Endodermal cell (in vitro differentiated cells): ENCODE data around the gene LHPP. TPM values are rescaled to one million over a fixed set of nuclear protein-coding genes. Genes with fewer than 3 reads are reported as not detected.

ENCODE experiments used
- DNase-seq: peaks from one replicate; pipeline ENCODE4 v3.0.0-alpha.2; 2017
- H3K27ac ChIP-seq: 2 replicates; pipeline ENCODE4 v1.5.1; 2013; ENCODE audit warnings: mild to moderate bottlenecking, low read depth, low read length, moderate library complexity
- H3K27me3 ChIP-seq: 2 replicates; pipeline ENCODE4 v1.6.1; 2013; ENCODE audit warnings: mild to moderate bottlenecking, low read length, moderate library complexity; ENCODE audit not compliant: insufficient read depth, control insufficient read depth, poor library complexity, severe bottlenecking
- H3K36me3 ChIP-seq: 2 replicates; pipeline ENCODE4 v1.7.0; 2013; ENCODE audit warnings: mild to moderate bottlenecking, low read length, moderate library complexity; ENCODE audit not compliant: control insufficient read depth, insufficient read depth
- H3K4me1 ChIP-seq: one replicate; pipeline ENCODE4 v1.7.0; 2013; ENCODE audit warnings: low read length; ENCODE audit not compliant: control insufficient read depth, insufficient read depth
- H3K4me3 ChIP-seq: 2 replicates; pipeline ENCODE4 v1.5.1; 2013; ENCODE audit warnings: mild to moderate bottlenecking, low read length, moderate library complexity
- H3K9ac ChIP-seq: 2 replicates; pipeline ENCODE4 v1.6.1; 2013; ENCODE audit warnings: mild to moderate bottlenecking, low read length, moderate library complexity; ENCODE audit not compliant: poor library complexity, severe bottlenecking; ENCODE audit errors: extremely low read depth
- H3K9me3 ChIP-seq: 2 replicates; pipeline ENCODE4 v1.6.1; 2013; ENCODE audit warnings: mild to moderate bottlenecking, low read length, moderate library complexity; ENCODE audit not compliant: control insufficient read depth
- H3K27ac Mint-ChIP-seq: 2 replicates; pipeline ENCODE4 v1.8.0; 2020; ENCODE audit warnings: mixed read lengths
- H3K27me3 Mint-ChIP-seq: 2 replicates; pipeline ENCODE4 v1.8.0; 2021; ENCODE audit warnings: mild to moderate bottlenecking, mixed read lengths; ENCODE audit not compliant: insufficient read depth
- H3K36me3 Mint-ChIP-seq: 2 replicates; pipeline ENCODE4 v1.8.0; 2020; ENCODE audit warnings: low read depth, mixed read lengths
- H3K4me1 Mint-ChIP-seq: 2 replicates; pipeline ENCODE4 v1.8.0; 2020; ENCODE audit warnings: mixed read lengths
- H3K4me3 Mint-ChIP-seq: 2 replicates; pipeline ENCODE4 v1.8.0; 2020; ENCODE audit warnings: mild to moderate bottlenecking, moderate library complexity, mixed read lengths
- H3K9me3 Mint-ChIP-seq: 2 replicates; pipeline ENCODE4 v1.8.0; 2020; ENCODE audit warnings: mild to moderate bottlenecking, mixed read lengths
- CTCF ChIP-seq: fragments of 200-600 bp; sonication (generic); conservative IDR thresholded peaks from 2 replicates; pipeline ENCODE4 v1.5.0; 2021; ENCODE audit warnings: antibody characterized with exemption, mild to moderate bottlenecking
- WGBS, 2 experiments: methylation state at CpG; one replicate each; pipeline versions ENCODE4 v1.1.5 to v1.1.7; 2013; ENCODE audit warnings: missing lambda C conversion rate in 2 of 2, mixed read lengths in 1 of 2; ENCODE audit not compliant: insufficient coverage in 1 of 2, insufficient read length in 1 of 2; 5-methylcytosine and 5-hydroxymethylcytosine counted together
- total RNA-seq, 2 donors: library from RNA; stranded (reverse); fragmentation: NEBNext Ultra II Directional in 1 of 2; extraction: Animal tissue kit (Norgen Biotek cat#: 25700) in 1 of 2; gene quantifications; 2 replicates in 1 of 2; 3 replicates in 1 of 2; pipeline ENCODE4 v1.2.1, GENCODE V29; 2021

LHPP gene
- total RNA-seq, 2 donors from 2014 or later: 23.3 to 24.8 TPM

- Histone ChIP-seq H3K27ac (no peak overlapping the region), H3K27me3 (no peaks in the 10 kb centered on the region), H3K4me3 (no peak overlapping the region), H3K9me3 (no peaks in the 10 kb centered on the region), H3K36me3 (no peaks in the 10 kb centered on the region), H3K4me1 (no peaks in the 10 kb centered on the region), H3K9ac (no peak overlapping the region)
- Mint-ChIP-seq H3K4me1 (peaks cover 7% of the 10 kb centered on the region), H3K9me3 (no peaks in the 10 kb centered on the region), H3K27me3 (no peaks in the 10 kb centered on the region), H3K36me3 (peaks cover 2% of the 10 kb centered on the region), H3K4me3 (no peak overlapping the region), H3K27ac (peak overlapping the region; percentile 58)
- TF ChIP-seq CTCF: no peak
- no peak for DNase-seq
- WGBS, 2 experiments: 91 to 98% methylated on average over 9 to 12 of the region's 12 CpGs
Observed at GRCh38 chr10:124658591-124659242, 197.1 kb downstream of the LHPP start.

GRCh38 chr10:124659380-124659779, 197.8 kb downstream of the LHPP start:
- no peak overlapping the region for H3K27ac ChIP-seq
- H3K9me3 ChIP-seq: no peaks in the 10 kb centered on the region
- H3K27me3 ChIP-seq: no peaks in the 10 kb centered on the region
- H3K9me3 Mint-ChIP-seq: no peaks in the 10 kb centered on the region
- WGBS, 2 experiments: 98 to 100% methylated on average over 2 of the region's 2 CpGs
- TF ChIP-seq CTCF: no peak
- no peaks in the 10 kb centered on the region for H3K4me1 ChIP-seq
- DNase-seq: no peak
- no peak overlapping the region for H3K27ac Mint-ChIP-seq
- no peaks in the 10 kb centered on the region for H3K27me3 Mint-ChIP-seq
- H3K36me3 ChIP-seq: no peaks in the 10 kb centered on the region
- no peak overlapping the region for H3K4me3 Mint-ChIP-seq
- H3K4me1 Mint-ChIP-seq: peaks cover 7% of the 10 kb centered on the region
- H3K36me3 Mint-ChIP-seq: peaks cover 2% of the 10 kb centered on the region
- no peak overlapping the region for H3K9ac ChIP-seq
- H3K4me3 ChIP-seq: no peak overlapping the region

- Histone ChIP-seq H3K27ac (no peak overlapping the region), H3K4me3 (no peak overlapping the region), H3K4me1 (no peaks in the 10 kb centered on the region), H3K36me3 (no peaks in the 10 kb centered on the region), H3K27me3 (no peaks in the 10 kb centered on the region), H3K9me3 (no peaks in the 10 kb centered on the region), H3K9ac (no peak overlapping the region)
- peaks cover 3% of the 10 kb centered on the region for H3K4me1 Mint-ChIP-seq
- no peak overlapping the region for H3K27ac Mint-ChIP-seq
- H3K9me3 Mint-ChIP-seq: no peaks in the 10 kb centered on the region
- DNase-seq: no peak
- no peak overlapping the region for H3K4me3 Mint-ChIP-seq
- 92 to 98% methylated on average over 10 to 12 of the region's 12 CpGs for WGBS, 2 experiments
- no peak for TF ChIP-seq CTCF
- no peaks in the 10 kb centered on the region for H3K27me3 Mint-ChIP-seq
- peaks cover 2% of the 10 kb centered on the region for H3K36me3 Mint-ChIP-seq
Observed at GRCh38 chr10:124660404-124661125, 198.9 kb downstream of the LHPP start.
